GM18526 (cell line): ENCODE data around the gene CALHM1.

Experiments
- POLR2A ChIP-seq: IDR thresholded peaks from 3 replicates; pipeline ENCODE4 v1.6.1; 2011; ENCODE audit not compliant: insufficient read length; ENCODE audit errors: extremely low read depth

Gene CALHM1

DNA sequence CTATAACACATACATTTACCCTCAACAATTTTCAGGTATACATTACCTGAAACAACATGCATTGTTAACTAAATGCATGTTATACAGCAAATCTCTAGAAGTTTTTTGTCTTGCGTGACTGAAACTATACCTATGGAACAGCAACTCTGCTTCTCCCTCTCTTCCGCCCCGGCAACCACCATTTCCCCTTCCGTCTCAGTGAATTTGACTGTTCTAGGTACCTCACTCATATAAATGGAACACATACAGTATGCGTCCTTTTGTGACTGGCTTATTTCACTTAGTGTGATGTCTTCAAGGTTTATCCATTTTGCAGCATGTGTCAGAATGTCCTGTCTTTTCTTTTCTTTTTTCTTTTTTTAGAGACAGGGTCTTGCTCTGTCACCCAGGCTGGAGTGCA is 29.1 kb downstream of the CALHM1 start:
- TF ChIP-seq POLR2A = no peak

DNA sequence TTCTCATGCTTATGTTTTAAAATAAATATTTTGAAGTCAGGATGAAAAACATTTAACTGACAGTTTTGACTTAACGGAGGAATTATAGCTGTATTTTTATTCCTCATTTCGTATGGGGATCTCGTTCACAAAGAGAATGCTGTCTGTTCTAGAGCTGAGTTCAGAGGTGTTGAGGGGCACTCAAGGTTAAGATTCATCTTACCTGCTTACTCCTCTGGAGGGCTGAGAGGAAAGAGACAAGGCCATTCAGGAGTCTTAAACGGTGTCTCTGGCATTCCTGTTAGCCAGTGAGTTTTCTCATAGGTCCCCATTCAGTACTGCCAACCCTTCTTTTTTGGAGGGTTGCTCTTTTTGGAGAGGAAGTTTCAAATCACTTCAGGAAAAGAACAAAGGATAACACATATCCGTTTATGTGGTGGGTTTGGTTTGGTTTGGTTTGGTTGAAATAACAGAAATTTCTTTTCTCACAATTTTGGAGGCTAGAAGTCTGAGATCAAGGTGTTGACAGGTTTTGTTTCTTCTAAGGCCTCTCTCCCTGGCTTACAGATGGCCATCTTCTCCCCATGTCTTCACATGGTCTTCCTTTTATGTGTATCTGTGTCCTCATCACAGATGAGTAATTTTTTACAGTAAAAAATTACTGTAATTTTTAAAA is 29.6 kb downstream of the CALHM1 start:
- no peak for TF ChIP-seq POLR2A

DNA sequence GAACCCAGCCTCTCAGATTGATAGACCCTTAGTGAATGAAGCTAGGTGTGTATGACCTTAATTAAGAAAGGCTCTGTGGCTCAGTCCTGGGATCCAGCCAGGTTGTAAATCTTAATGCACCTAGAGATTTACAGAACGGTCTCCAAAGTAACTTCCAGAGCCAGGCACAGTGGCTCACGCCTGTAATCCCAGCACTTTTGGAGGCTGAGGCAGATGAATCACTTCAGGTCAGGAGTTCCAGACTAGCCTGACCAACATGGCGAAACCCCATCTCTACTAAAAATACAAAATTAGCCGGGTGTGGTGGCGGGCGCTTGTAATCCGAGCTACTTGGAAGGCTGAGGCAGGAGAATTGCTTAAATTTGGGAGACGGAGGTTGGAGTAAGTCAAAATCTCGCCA is 30.8 kb downstream of the CALHM1 start:
- no peak for TF ChIP-seq POLR2A

DNA sequence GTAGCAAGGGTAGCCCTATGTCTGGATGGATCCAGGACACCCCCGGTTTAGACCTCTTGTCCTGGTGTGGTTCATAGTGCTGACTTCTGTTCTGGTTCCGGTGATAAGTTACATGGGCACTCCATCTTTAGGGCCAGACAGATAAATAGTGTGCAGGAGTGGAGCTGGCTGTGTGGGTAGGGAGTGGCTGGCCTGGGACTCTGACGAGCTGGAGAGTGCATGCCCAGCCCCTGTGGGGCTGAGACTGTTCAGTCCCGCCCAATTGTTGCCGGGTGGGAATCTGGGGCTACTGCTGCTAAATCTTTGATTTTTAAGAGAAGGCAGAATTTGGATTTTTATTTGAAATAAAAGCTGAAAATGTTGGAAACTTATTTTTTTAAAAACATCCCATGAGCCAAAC is 35.0 kb downstream of the CALHM1 start:
- TF ChIP-seq POLR2A = no peak

DNA sequence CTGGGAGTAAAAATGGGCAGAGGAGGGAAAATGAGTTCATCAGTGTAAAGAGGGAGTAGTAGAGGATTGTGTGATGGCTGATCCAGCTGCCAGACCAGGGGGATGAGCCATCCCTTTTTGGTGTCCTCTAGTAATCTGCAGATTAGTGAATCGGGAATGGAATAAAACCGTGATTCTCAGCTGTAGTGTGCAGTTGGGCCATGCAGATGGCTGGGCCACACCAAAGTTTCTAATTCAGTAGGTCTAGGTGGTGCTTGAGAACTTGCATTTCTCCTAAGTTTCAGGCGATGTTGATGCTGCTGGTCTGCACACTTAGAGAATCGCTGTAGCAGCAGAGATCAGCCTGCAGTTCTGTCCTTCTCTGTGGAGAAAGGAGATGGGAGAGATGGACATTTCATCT is 39.6 kb downstream of the CALHM1 start:
- TF ChIP-seq POLR2A = no peak

DNA sequence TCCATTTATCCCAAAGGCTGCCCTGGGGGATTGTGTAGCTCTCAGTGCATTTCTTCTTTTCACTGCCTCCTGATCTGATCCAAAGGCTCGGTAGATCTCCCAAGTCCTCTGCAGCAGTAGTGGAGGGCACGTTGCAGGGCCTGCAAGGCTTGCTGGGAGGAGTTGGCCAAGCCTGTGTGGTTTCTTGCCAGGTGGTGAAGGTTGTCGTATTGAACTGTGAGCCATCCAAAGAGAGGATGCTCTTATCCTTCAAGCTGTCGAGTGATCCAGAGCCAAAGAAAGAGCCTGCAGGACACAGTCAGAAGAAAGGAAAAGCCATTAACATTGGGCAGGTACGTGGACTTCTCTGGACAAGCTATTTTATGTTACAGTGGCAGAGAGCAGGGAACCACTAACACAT is 41.1 kb downstream of the CALHM1 start:
- no peak for TF ChIP-seq POLR2A

DNA sequence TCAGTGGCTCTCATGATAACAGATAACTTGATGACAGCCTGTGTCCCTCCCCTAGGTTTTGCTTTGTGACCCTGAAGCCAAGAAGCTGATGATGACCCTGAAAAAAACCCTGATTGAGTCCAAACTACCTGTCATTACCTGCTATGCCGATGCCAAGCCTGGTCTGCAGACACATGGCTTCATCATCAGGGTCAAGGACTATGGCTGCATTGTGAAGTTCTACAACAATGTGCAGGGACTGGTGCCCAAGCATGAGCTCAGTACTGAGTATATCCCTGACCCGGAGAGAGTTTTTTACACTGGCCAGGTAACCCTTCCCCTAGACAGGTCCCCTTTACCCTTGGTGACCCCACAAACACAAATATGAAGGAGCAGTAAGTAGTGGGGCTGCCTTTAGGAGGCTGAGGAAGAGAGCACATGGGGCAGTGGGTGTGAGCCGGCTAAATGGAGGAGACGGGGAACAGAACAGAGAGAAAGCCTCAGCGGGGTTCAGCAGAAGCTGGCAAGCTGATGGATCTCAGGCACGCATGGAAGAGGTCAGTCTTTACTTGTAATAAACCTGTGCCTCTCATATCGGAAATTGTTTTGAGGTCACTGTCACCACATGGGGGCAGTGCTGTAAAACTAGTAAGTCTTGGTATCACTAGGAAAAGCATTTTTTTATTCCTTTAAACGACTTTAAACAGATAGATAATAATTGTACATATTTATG is 42.1 kb downstream of the CALHM1 start:
- no peak for TF ChIP-seq POLR2A

DNA sequence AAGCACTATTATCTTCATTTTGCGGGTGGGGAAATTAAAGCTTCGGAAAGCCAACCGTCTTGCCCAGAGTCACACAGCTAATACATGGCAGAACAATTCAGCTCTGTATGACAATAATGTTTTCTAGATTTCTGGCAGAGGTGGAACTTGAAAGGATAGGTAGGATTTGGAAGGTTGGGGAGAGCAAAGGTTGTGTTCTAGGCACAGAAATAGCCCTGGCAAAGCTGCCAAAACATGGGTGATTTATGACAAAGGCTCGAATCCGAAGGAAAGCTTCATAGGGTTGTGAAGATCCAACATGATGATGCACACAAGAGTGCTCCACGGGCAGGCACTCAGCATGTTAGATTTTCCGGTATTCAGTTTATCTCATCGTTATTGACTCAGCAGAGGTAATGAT is 43.1 kb downstream of the CALHM1 start:
- no peak for TF ChIP-seq POLR2A

DNA sequence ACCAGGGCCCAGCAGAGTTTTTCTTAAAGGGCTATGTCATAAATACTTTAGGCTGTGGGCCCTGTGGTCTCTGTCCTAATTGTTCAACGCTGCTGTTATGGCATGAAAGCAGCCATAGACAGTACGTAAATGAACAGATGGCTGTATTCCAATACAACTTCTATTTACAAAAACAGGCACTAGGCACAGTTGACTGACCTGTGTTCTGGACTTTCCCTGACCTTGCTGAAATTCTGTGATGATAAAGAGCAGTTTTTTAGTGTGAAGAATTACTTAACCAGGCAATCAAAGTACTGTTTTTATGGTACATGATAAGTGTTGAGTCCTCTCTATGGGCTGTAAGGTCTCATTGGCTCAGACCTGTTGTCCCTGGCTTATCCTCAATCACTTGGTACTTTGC is 45.1 kb downstream of the CALHM1 start:
- no peak for TF ChIP-seq POLR2A
